GM23248 (cell line): ENCODE results near the gene KCND3.

Source experiments
- EZH2 ChIP-seq: fragments of 200-600 bp; sonication (generic); IDR thresholded peaks from 2 replicates; pipeline ENCODE4 v1.6.1; 2018; ENCODE audit warnings: antibody characterized with exemption, mild to moderate bottlenecking; ENCODE audit not compliant: insufficient read depth, poor library complexity, severe bottlenecking
- EZH2phosphoT487 ChIP-seq: fragments of 200-600 bp; sonication (generic); IDR thresholded peaks from 2 replicates; pipeline ENCODE4 v1.6.1; 2018; ENCODE audit warnings: antibody characterized with exemption, moderate library complexity, mild to moderate bottlenecking, low read depth; ENCODE audit not compliant: insufficient read depth

GRCh38 chr1:111729271-111729921 lies 260.1 kb downstream of the KCND3 start:
- no peak for TF ChIP-seq EZH2phosphoT487
- TF ChIP-seq EZH2 = no peak
